SK-N-SH (cell line): Measurements from ENCODE around the gene MRPS33.

Experiments
- EP300 ChIP-seq, 2 experiments: IDR thresholded peaks; 2 replicates each; pipeline versions ENCODE4 v1.4.0 to v1.6.1; 2012; ENCODE audit warnings: borderline replicate concordance in 1 of 2, low read depth in 1 of 2, low read length in 1 of 2
- TF ChIP-seq, protein P1 (sequence below): fragments of 200-600 bp; sonication (generic); IDR thresholded peaks from 2 replicates; pipeline ENCODE4 v1.6.1; 2017; ENCODE audit warnings: antibody characterized with exemption, mild to moderate bottlenecking, moderate library complexity

DNA sequence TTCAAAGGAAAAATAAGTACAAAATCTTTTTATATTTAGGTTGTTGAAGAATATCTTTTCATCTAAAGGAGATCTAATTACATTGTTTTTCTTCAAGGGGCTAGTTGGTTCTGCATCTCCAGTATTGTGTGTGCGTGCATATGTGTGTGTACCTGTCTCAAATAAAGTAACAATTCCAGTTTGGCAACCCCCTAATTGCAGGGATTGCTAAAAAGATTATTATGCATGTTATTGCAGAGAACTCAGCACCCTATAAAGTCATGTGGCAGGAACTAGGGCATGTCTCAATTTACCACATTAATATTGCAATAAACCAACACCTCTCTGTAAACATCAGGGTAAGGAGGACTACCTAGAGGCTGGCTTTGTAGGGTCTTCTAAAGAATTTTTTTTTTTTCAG, 37.0 kb downstream of the MRPS33 start:
- TF ChIP-seq, protein P1, sequence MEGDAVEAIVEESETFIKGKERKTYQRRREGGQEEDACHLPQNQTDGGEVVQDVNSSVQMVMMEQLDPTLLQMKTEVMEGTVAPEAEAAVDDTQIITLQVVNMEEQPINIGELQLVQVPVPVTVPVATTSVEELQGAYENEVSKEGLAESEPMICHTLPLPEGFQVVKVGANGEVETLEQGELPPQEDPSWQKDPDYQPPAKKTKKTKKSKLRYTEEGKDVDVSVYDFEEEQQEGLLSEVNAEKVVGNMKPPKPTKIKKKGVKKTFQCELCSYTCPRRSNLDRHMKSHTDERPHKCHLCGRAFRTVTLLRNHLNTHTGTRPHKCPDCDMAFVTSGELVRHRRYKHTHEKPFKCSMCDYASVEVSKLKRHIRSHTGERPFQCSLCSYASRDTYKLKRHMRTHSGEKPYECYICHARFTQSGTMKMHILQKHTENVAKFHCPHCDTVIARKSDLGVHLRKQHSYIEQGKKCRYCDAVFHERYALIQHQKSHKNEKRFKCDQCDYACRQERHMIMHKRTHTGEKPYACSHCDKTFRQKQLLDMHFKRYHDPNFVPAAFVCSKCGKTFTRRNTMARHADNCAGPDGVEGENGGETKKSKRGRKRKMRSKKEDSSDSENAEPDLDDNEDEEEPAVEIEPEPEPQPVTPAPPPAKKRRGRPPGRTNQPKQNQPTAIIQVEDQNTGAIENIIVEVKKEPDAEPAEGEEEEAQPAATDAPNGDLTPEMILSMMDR = no peak
- TF ChIP-seq EP300 (IDR thresholded peaks at IDR 0.05; ENCODE audit: borderline replicate concordance in 1 of 2, low read depth in 1 of 2, low read length in 1 of 2) = no peak
